Activated naive CD4-positive, alpha-beta T cell treated with anti-CD3 and anti-CD28 coated beads, Interleukin-2, amount 50 U/mL, for 72 hours (primary cell): ENCODE data around the gene TRIM63. TPM values are rescaled to one million over a fixed set of nuclear protein-coding genes. Genes with fewer than 3 reads are reported as not detected.
A peak's percentile ranks its signal among the peaks of the same experiment; 100 is the strongest.
"Not testable (repeated sequence)": the region's sequence is repeated elsewhere in the genome, so short reads cannot be mapped to it uniquely, and the experiment has no call there.

Experiments used
- ATAC-seq, 2 donors: fragments of 150-1000 bp; cut with Tn5 transposase; 2 replicates each; pipeline ENCODE4 v1.10.0; 2021; ENCODE audit warnings: mild to moderate bottlenecking in 2 of 2, moderate library complexity in 2 of 2
- DNase-seq, 2 donors: peaks; one replicate each; pipeline ENCODE4 v3.0.0; 2021 to 2022; ENCODE audit warnings: low spot score in 2 of 2
- H3K27ac Mint-ChIP-seq, 2 donors: one replicate each; pipeline ENCODE4 v1.8.0; 2022; ENCODE audit warnings: mild to moderate bottlenecking in 2 of 2, mixed read lengths in 2 of 2
- H3K36me3 Mint-ChIP-seq, 2 donors: one replicate each; pipeline ENCODE4 v1.8.0; 2022; ENCODE audit warnings: mixed read lengths in 2 of 2
- H3K9me3 Mint-ChIP-seq, 2 donors: one replicate each; pipeline ENCODE4 v1.8.0; 2022; ENCODE audit warnings: mixed read lengths in 2 of 2
- total RNA-seq, 2 donors: library from RNA; stranded (reverse); gene quantifications; one replicate each; pipeline ENCODE4 v1.2.3, GENCODE V29; 2022

TRIM63 gene
- total RNA-seq, 2 donors from 2014 or later: 0.31 TPM; not detected in 1

DNA sequence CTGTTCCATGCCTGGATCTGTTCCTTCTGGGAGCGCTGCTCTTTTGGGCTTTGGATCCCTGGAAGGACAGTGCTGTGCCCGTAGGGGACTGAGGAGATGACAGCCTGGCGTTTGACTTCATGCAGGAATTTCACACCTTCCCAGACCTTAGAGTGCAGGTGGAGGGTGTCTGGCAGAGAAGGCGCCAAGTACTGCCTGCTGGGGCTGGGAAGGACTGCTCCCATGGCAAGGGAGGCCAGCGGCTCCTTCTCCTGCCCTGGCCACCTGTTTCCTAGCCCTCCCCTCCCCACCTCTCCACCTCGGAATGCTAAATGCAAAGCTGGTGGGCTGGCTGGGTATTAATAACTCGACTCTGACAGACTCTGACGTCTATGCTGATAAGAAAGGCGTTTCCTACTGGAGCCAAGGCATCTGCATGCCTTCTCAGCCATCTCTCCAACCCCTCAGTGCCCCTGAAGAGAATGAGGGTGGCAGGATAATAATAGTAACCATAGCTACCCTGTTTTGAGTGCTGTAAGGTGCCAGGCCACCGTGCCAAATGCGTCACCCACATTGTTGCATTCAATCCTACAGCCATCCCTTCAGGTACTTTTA, 26.7 kb upstream of the TRIM63 start:
- no peak for DNase-seq
- H3K9me3 Mint-ChIP-seq: no peaks in the 10 kb centered on the region

DNA sequence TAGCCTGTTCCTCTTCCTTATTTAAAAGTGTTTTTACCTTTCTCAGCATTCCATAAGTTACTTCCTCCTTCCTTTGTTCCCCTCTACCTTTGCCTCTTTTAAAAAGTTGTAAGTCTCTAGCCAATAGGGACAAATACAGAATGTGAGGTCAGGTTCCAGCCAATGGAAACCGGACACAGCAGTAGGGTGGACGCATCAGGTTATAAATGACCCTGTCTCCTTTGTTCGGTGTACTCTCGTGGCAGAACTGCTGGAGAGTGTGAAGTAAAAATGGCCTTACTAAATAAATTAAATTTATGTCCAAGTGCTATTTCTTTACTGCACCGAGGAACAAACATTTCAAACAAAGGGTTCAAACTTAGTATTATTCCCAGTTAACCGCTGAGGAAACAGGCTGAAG, 26.1 kb upstream of the TRIM63 start:
- not testable (repeated sequence) for H3K36me3 Mint-ChIP-seq, H3K9me3 Mint-ChIP-seq, ATAC-seq, DNase-seq, H3K27ac Mint-ChIP-seq

More for the DNA sequence above, 26.7 kb upstream of the TRIM63 start:
- no peak overlapping the region for H3K27ac Mint-ChIP-seq
- no peaks in the 10 kb centered on the region for H3K36me3 Mint-ChIP-seq
- no peak for ATAC-seq

DNA sequence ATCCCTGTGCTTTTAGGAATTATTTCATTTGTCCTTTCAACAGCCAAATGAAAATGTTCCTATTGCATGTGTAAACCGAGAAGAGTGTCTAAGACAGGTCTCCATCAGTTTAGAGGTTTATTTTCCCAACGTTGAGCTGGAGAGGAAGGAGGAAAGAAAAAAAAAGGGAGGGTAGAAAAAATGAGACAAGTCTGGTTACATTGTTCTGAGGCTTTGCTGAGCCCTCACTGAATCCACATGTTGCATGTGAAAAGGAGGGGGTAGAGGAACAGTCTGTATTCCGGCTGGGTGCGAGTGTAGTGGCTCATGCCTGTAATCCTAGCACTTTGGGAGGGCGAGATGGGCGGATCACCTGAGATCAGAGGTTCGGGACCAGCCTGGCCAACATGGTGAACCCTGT, 25.0 kb upstream of the TRIM63 start:
- Mint-ChIP-seq H3K36me3 (no peaks in the 10 kb centered on the region), H3K27ac (no peak overlapping the region), H3K9me3 (no peaks in the 10 kb centered on the region)
- ATAC-seq (no peak), DNase-seq (no peak)

DNA sequence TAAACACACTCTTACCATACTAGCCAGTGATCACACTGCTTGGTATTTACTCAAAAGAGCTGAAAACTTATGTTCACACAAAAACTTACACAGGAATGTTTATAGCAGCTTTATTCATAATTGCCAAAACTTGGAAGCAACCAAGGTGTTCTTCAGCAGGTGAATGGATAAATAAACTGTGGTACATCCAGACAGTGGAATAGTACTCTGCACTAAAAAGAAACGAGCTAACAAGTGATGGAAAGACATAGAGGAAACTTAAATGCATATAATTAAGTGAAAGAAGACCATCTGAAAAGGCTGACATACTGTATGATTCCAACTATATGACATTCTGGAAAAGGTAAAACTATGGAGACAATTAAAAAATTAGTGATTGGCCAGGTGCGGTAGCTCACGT, 23.5 kb upstream of the TRIM63 start:
- no peak for ATAC-seq
- H3K9me3 Mint-ChIP-seq: no peaks in the 10 kb centered on the region
- no peak overlapping the region for H3K27ac Mint-ChIP-seq
- H3K36me3 Mint-ChIP-seq: no peaks in the 10 kb centered on the region
- no peak for DNase-seq

DNA sequence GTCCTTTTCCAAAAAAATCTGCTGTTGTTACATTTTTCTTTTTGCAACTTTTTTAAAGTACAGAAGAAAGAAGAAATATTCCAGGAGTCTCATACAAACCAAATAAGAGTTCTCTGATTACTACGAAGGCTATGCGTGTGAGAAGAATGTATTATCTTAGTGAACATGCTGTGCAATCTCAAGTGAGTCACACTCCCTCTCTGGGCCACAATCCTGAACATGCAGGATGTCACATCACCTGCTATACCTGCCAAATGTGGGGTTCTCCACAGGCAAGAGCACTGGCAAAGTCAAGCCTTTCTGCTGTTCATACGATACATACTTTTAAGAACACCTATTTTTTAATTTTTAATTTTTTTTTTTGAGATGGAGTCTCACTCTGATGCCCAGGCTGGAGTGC, 21.7 kb upstream of the TRIM63 start:
- Mint-ChIP-seq H3K27ac (no peak overlapping the region), H3K36me3 (no peaks in the 10 kb centered on the region), H3K9me3 (no peaks in the 10 kb centered on the region)
- no peak for DNase-seq
- no peak for ATAC-seq

DNA sequence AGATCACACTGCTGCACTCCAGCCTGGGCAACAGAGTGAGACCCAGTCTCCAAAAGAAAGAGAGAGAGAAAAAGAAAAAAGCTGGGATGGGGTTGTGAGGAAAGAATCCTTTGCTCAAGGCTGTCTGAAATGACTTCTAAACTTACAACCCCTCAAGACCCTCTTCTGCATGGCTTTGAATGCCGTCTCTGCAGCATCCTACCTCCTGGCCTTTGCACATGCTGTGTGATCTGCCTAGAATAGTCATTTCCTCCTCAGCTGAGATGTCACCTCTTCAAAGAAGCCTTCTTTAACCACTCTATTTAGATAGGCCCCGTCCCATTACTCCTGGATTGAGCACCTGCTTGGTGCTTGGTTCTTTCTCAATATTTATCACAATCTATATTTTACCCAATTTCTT, 17.4 kb upstream of the TRIM63 start:
- Mint-ChIP-seq H3K9me3 (no peaks in the 10 kb centered on the region), H3K27ac (no peak overlapping the region), H3K36me3 (no peaks in the 10 kb centered on the region)
- no peak for ATAC-seq
- no peak for DNase-seq

DNA sequence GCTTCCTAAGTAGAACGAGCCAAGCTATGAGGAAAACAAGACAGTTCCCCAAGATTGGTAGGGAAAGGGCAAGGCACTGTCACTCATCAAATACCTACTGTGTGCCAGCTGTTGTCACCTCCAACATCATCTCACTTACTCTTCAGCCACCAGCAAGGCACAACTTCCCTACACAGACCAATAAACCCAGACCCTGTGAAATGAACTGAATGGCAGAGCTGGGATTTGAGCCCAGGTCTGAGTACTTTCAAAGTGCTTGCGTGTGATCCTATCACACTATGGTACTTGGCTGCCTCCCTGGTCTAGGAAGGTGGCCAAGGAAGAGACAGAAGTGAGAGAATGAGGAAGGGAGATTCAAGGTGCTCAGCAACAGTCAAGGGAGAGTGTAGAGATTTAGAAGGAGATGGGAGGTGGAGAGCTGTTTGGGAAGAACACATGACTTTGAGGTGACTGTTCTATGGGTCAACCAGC, 16.7 kb upstream of the TRIM63 start:
- ATAC-seq (no peak), DNase-seq (no peak)
- Mint-ChIP-seq H3K36me3 (no peaks in the 10 kb centered on the region), H3K27ac (no peak overlapping the region), H3K9me3 (no peaks in the 10 kb centered on the region)

DNA sequence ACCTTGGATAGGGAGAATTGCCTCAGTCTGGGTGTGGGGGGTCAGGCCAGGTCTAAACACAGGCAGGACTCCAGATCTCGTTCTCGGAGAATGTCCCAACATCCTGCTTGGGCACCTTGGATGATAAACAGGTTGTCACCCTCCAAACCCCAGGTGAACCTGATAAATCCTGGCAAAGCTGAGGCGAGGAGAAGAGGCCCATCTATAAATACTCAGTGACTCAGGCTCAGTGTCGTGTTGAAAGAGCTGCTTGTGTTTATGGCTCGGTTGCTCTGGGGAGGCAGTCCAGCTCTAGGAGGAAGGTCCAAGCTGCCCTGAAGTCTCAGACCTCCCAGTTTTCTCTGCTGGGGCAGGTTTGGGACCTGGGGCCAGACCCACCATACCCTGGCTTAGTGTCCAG, 15.8 kb upstream of the TRIM63 start:
- no peak overlapping the region for H3K27ac Mint-ChIP-seq
- no peak for ATAC-seq
- H3K36me3 Mint-ChIP-seq: no peaks in the 10 kb centered on the region
- DNase-seq: no peak
- no peaks in the 10 kb centered on the region for H3K9me3 Mint-ChIP-seq

DNA sequence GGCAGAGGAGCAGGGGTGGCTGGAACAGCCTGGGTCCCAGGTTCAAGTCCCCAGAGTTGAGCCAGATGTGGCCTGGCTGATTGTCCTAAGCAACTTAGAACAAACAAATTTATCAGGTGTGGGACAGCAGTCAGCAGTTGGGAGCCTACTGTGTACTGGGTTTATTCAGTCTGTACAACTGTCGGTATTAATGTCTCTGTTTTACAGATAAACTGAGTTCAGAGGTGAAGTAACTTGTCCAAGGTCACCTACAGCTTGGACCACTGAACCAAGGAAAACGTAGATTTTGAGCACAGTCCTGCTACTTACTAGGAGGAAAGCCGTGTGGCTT, 14.6 kb upstream of the TRIM63 start:
- ATAC-seq (no peak), DNase-seq (no peak)
- Mint-ChIP-seq H3K36me3 (no peaks in the 10 kb centered on the region), H3K27ac (no peak overlapping the region), H3K9me3 (no peaks in the 10 kb centered on the region)

DNA sequence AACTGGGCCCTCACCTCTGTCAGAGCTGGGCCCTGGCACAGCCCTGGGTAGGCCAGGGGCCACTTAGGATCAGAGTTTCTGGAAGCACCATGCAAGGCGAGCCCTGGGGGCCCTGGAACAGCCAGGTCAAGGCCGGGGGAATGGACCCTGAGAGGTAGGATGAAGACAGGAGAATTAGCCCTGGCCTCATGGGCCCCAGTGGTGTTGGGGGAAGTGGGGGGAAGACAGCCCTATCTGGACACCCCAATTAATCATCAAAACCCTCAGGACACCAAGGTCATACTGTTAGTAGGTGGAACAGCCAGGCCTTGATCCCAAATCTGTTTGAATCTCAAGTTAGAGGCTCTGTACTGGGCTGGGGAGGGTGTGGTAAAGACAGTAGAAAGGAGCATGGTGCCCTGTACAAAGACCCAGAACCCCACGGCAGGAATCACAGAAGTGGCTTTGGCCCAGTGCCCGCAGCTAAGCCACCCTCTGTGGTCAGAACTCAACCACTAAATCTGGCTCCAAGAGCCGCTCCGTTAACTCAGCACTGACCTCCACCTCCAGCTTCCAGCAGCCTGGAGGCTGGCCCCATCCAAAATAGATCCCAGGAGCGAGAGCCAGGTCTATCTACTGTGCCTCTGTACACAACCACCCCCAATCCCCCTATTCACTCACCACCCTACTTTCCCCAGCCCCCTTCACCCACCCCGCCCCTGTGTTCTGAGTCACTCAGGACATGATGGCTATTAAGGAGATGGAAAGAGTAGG, 14.0 kb upstream of the TRIM63 start:
- Mint-ChIP-seq H3K27ac (no peak overlapping the region), H3K9me3 (no peaks in the 10 kb centered on the region), H3K36me3 (no peaks in the 10 kb centered on the region)
- DNase-seq (no peak), ATAC-seq (no peak)

DNA sequence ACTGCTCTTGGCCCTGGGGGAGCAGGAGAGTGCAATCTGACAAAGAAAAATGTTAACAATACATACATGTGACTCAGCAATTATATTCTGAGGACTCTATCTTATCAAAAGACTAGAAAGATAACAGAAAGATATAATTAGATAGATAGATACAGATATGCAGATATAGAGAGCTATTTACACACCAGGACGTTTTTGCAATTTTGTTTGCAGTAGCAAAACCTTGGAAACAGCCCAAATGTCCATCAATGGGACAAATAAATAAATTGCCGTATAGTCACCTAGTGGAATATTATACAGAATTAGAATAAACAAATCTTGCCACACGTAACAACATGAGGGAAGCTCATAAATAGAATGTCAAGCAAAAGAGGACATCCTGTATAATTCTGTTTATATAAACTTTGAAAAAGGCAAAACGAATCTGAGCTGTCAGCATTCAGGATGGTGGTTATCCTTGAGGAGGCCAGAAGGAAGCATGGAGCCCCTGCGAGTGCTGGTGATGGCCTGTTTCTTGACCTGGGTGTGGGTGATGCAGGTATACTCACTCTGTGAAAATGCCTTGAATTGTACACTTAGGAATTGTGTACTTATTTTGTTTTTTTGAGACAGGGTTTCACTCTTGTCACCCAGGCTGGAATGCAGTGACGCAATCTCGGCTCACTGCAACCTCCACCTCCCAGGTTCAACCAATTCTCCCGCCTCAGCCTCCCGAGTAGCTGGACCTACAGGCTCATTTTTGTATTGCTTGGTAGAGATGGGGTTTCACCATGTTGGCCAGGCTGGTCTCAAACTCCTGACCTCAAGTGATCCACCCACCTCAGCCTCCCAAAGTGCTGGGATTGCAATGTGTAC, 12.8 kb upstream of the TRIM63 start:
- Mint-ChIP-seq H3K27ac (no peak overlapping the region), H3K36me3 (no peaks in the 10 kb centered on the region), H3K9me3 (no peaks in the 10 kb centered on the region)
- no peak for DNase-seq
- ATAC-seq: no peak

DNA sequence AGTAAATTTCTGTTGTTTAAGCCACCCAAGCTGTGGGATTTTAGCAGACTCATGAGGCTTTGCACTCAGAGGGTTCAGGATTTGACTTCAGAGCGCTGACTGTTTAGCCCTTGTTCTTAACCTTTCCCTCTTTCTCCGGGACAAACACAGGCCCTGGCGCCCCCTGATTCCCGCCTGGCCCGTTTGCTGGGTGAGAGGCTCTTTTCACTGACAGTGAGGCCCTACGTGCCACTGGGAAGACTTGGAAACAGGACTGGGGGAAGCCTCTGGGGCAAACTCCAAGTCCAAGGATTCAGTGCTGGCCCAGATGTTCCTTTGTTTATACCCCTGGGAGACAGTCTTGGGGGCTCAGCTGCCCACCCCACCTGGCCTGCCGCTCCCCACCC, 11.7 kb upstream of the TRIM63 start:
- Mint-ChIP-seq H3K9me3 (no peaks in the 10 kb centered on the region), H3K36me3 (no peaks in the 10 kb centered on the region), H3K27ac (no peak overlapping the region)
- DNase-seq (no peak), ATAC-seq (no peak)

DNA sequence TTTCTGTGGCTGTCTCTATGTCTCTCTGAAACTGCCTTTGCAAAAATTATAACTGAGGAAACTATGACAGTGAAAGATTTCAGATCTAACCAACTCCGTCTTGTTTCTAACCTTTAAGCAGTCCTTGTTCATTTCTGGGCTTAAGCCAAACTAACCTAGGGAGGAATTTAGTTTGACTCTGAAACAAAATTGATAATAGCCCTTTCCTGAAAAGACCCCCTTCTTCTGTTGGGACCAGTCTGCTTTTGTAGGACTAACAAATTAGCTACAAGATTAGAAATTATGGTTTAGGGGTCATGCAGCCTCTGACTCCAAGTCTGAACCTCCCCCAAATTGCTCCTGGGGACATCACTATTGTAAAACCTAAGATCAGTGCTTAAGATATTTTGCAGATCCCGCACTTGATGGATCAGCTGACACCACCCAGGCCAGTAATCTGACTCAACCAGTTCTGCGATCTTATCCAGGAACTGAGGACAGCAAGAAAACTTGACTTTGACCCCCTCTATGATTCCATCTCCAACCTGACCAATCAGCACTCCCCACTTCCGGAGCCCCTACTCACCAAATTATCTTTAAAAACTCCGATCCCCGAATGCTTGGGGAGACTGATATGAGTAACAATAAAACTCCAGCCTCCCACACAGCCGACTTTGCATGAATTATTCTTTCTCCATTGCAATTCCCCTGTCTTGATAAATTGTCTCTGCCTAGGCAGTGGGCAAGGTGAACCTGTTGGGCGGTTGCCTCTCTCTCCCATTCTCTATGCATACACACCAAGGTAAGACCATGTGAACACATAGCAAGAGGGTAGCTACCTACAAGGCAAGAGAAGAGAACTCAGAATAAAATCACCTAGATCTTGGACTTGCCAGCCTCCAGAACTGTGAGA, 11.1 kb upstream of the TRIM63 start:
- H3K9me3 Mint-ChIP-seq: no peaks in the 10 kb centered on the region
- H3K27ac Mint-ChIP-seq: no peak overlapping the region
- no peak for DNase-seq
- ATAC-seq: no peak
- no peaks in the 10 kb centered on the region for H3K36me3 Mint-ChIP-seq

DNA sequence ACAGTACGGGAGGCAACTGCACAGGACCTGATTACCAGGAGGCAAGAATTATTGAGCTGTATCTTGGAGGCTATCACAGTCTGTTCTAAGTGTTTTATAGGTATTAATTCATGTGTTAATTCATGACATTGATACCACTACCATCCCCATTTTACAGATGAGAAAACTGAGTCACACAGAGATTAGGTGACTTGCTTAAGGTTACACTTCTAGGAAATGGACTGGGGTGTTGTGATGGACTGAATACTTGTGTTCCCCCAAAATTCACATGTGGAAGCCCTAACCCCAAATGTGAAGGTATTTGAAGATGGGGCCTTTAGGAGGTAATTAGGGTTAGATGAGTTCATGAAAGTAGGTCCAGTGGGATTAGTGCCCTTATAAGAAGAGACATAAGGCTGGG, 10.1 kb upstream of the TRIM63 start:
- Mint-ChIP-seq H3K36me3 (no peaks in the 10 kb centered on the region), H3K27ac (no peak overlapping the region), H3K9me3 (no peaks in the 10 kb centered on the region)
- DNase-seq (no peak), ATAC-seq (no peak)

DNA sequence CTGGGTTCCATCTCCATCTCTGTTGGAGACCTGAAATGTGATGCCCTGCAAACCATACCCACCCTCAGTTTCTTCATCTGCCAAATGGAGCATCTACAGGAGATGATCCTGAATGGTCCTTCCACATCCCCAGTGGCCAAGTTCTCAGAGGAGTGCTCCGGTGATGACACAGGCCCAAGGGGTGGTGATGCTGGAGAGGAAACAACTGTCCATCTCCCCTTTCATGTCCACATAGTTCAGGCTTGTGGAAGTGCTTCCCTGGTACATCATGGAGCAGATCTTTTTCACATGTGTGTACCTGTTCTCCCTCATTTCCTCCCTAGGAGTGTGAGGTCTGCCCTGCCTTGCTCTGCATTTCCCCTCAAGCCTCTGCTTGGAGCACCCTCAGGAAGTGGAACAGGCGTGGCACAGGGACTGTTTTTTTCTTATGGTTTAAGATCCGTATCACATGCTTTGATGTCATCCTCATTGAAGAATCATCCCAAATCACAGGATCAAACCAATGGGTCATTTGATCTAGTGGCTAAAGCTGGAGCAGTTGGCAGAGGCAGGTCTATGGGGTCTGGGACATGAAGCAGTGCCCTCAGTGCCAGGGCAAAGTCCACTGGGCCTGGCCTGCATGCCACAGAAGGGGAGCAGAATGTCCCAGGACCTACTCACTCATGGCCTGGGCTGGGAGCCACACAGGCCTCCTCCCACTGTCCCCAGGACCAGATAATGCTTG, 8.2 kb upstream of the TRIM63 start:
- no peaks in the 10 kb centered on the region for H3K9me3 Mint-ChIP-seq
- no peak for ATAC-seq
- no peaks in the 10 kb centered on the region for H3K36me3 Mint-ChIP-seq
- H3K27ac Mint-ChIP-seq: peak overlapping the region in 1 of 2 donors; percentile 24
- no peak for DNase-seq

DNA sequence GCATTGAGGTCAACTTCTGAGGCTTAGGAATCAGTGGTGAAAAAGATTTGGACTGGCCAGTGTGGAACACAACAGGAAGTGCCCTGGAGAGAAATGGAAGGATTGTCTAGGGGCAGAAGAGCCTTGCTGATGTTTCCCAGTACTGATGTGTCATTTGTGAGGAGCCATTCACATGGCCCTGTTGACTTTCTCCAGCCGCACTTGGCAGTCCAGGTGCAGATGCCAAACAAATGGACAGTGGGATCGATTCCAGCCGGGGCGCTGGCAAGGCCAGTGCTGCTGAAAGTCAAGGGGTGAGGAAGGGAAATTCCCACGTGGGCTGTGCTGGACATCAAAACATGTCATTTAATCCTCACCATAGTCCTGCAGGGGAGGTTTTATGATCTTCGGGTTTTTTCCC, 4.9 kb upstream of the TRIM63 start:
- no peaks in the 10 kb centered on the region for H3K36me3 Mint-ChIP-seq
- H3K27ac Mint-ChIP-seq: no peak overlapping the region
- H3K9me3 Mint-ChIP-seq: no peaks in the 10 kb centered on the region
- ATAC-seq (no peak), DNase-seq (no peak)
